Neutrophil (primary cell): ENCODE measurements around the gene PTPA.

Source experiments
- H3K27ac ChIP-seq: fragments of 200-600 bp; sonication (generic); 2 replicates; pipeline ENCODE4 v1.5.1; 2016; ENCODE audit warnings: mild to moderate bottlenecking, moderate library complexity
- H3K27me3 ChIP-seq: fragments of 200-600 bp; sonication (generic); 2 replicates; pipeline ENCODE4 v1.6.0; 2016; ENCODE audit warnings: mild to moderate bottlenecking
- H3K36me3 ChIP-seq: fragments of 200-600 bp; sonication (generic); 2 replicates; pipeline ENCODE4 v1.5.1; 2017
- H3K4me1 ChIP-seq, 2 experiments: fragments of 200-600 bp in 1 of 2; sonication (generic) in 1 of 2; 1 replicate in 1 of 2; 2 replicates in 1 of 2; pipeline versions ENCODE4 v1.5.1 to v1.6.1; 2013 to 2016; ENCODE audit warnings: low read depth in 1 of 2, low read length in 1 of 2, mild to moderate bottlenecking in 1 of 2, moderate library complexity in 1 of 2; ENCODE audit not compliant: control insufficient read depth in 1 of 2, insufficient read depth in 1 of 2
- H3K4me3 ChIP-seq, 2 experiments: fragments of 200-600 bp in 1 of 2; sonication (generic) in 1 of 2; 1 replicate in 1 of 2; 2 replicates in 1 of 2; pipeline ENCODE4 v1.5.1; 2013 to 2016; ENCODE audit warnings: low read depth in 1 of 2, low read length in 1 of 2, mild to moderate bottlenecking in 1 of 2, moderate library complexity in 1 of 2
- H3K9me3 ChIP-seq: fragments of 200-600 bp; sonication (generic); 2 replicates; pipeline ENCODE4 v1.5.1; 2016
- TF ChIP-seq, protein P1 (sequence below): fragments of 200-600 bp; sonication (generic); IDR thresholded peaks from 2 replicates; pipeline ENCODE4 v1.5.1; 2016; ENCODE audit warnings: antibody characterized with exemption

The PTPA gene

GRCh38 chr9:129148463-129149204 is 37.4 kb downstream of the PTPA start:
- no peaks in the 10 kb centered on the region for H3K9me3 ChIP-seq
- TF ChIP-seq, protein P1, sequence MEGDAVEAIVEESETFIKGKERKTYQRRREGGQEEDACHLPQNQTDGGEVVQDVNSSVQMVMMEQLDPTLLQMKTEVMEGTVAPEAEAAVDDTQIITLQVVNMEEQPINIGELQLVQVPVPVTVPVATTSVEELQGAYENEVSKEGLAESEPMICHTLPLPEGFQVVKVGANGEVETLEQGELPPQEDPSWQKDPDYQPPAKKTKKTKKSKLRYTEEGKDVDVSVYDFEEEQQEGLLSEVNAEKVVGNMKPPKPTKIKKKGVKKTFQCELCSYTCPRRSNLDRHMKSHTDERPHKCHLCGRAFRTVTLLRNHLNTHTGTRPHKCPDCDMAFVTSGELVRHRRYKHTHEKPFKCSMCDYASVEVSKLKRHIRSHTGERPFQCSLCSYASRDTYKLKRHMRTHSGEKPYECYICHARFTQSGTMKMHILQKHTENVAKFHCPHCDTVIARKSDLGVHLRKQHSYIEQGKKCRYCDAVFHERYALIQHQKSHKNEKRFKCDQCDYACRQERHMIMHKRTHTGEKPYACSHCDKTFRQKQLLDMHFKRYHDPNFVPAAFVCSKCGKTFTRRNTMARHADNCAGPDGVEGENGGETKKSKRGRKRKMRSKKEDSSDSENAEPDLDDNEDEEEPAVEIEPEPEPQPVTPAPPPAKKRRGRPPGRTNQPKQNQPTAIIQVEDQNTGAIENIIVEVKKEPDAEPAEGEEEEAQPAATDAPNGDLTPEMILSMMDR: no peak
- H3K4me1 ChIP-seq: no peaks in the 10 kb centered on the region
- no peak overlapping the region for H3K4me3 ChIP-seq
- H3K27ac ChIP-seq: no peak overlapping the region
- H3K36me3 ChIP-seq: peaks cover 41% of the 10 kb centered on the region
- H3K27me3 ChIP-seq: no peaks in the 10 kb centered on the region

DNA sequence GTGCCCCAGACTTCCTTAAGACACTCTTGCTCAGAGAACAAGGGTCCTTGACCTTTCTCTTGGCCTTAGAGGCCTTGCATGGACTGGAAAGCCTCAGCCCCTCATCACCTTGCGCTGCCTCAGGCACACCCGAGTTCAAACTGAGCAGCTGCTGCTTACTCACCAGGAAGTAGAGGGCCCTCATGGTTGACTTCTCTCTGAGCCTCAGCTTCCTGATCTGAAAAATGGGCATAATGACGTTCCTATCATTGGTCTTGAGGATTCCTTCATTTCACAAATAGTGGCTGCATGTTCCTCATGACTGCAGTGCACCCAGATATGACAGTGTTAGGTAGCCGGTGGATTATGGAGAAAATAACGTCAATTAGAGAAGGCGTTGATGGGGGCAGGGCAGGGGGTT is 38.2 kb downstream of the PTPA start:
- Histone ChIP-seq H3K27me3 (no peaks in the 10 kb centered on the region), H3K4me1 (no peaks in the 10 kb centered on the region), H3K4me3 (no peak overlapping the region), H3K36me3 (peaks cover 35% of the 10 kb centered on the region), H3K27ac (no peak overlapping the region), H3K9me3 (no peaks in the 10 kb centered on the region)
- TF ChIP-seq, protein P1: no peak

DNA sequence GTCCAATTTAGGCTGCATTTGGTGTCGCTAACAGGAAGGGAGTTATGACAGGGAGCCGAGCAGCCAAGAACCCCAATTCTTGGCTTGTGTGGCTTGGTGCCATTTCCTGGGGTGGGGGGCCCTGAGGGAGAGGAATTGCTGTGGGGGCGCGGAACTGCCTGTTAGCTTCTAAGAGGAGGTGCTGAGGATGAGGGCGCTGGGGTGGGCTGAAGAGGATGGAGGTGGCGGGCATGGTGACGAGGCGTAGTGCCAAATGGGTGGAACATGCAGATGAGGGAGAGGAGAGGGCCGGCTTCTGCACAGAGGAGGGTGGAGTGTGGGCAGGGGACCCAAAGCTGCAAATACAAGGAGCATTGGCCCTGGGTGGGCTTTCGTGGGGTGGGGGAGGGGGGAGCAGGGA is 38.9 kb downstream of the PTPA start:
- H3K9me3 ChIP-seq: no peaks in the 10 kb centered on the region
- TF ChIP-seq, protein P1: no peak
- no peak overlapping the region for H3K4me3 ChIP-seq
- H3K4me1 ChIP-seq: no peaks in the 10 kb centered on the region
- H3K27ac ChIP-seq: no peak overlapping the region
- H3K36me3 ChIP-seq: peaks cover 35% of the 10 kb centered on the region
- no peaks in the 10 kb centered on the region for H3K27me3 ChIP-seq

- H3K27me3 ChIP-seq: no peaks in the 10 kb centered on the region
- no peaks in the 10 kb centered on the region for H3K9me3 ChIP-seq
- TF ChIP-seq, protein P1: no peak
- no peaks in the 10 kb centered on the region for H3K4me1 ChIP-seq
- no peak overlapping the region for H3K4me3 ChIP-seq
- no peak overlapping the region for H3K27ac ChIP-seq
- H3K36me3 ChIP-seq: peaks cover 29% of the 10 kb centered on the region
Observed at GRCh38 chr9:129150672-129151211, 39.5 kb downstream of the PTPA start.

GRCh38 chr9:129151469-129151868 is 40.3 kb downstream of the PTPA start:
- H3K36me3 ChIP-seq: peaks cover 22% of the 10 kb centered on the region
- no peaks in the 10 kb centered on the region for H3K9me3 ChIP-seq
- H3K27me3 ChIP-seq: no peaks in the 10 kb centered on the region
- TF ChIP-seq, protein P1: no peak
- no peaks in the 10 kb centered on the region for H3K4me1 ChIP-seq
- H3K27ac ChIP-seq: no peak overlapping the region
- no peak overlapping the region for H3K4me3 ChIP-seq
